GM21619 (cell line): ENCODE data around the gene CDKN1A.

Experiments used
- ATAC-seq: cut with Tn5 transposase; IDR thresholded peaks from one replicate; pipeline ENCODE4 v1.9.1; 2021; ENCODE audit not compliant: unreplicated experiment

The CDKN1A gene

DNA sequence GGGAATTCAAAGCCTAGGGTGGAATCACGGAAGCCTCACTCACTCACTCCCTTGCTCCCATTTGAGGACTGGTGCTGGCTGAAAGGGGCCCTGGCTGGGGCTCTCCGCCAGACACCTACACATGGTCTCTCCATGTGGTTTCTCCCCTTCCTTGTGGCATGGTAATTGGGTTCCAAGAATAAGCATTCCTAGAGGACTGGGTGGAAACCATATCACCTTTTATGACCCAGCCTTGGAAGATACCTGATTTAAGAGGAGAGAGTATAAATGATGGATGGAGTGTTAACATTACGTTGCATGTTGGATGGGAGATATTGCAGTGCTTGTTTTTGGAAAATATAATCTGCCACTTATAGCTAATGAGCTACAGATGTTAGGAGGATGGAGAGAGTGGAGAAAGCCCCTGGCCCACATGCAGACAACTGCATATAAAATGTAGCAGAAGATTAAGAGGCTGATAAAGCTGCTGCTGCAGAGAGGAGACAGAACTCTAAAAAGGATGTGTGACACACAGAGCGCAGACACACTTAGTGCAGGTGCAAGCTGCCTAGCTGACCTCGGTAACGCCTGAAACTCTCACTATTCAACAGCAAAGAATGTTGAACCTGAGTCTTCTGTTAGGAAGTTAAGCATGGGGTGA, 23.3 kb upstream of the CDKN1A start:
- ATAC-seq: no peak

DNA sequence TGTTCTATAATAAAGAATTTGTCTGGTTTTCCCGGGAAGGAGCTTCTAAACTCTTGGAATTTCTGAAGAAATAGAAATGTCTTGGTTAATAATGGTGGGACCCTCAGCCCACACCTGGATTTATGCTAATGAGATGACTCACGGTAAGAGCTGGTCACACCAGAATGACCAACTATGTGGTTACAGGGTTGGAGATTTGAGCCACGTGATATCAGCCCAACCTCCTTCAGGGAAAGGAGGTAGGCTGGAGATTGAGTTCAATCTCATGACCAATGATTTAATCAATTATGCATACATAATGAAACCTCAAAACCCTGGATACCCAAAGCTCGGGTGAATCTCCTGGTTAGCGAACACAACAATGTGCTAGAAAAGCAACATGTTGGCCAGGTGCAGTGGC, 22.1 kb upstream of the CDKN1A start:
- ATAC-seq: no peak

DNA sequence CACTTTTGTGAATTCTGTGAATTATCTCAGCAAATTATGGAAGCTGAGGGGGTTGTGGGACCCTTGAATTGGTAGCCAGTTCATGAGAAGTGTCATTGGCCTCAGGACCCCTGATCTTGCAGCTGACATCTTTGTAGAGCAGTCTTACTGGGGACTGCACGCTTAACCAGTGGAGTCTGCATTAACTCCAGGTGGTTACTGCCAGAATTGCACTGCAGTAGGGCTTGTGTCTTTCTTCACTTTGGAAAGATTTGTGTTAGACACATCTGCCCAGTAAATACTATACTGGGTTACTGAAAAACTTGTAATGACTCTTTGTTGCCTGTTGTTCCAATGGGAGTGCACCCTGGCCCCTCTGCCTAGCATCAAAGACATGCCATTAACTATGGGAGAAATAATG, 21.2 kb upstream of the CDKN1A start:
- no peak for ATAC-seq

DNA sequence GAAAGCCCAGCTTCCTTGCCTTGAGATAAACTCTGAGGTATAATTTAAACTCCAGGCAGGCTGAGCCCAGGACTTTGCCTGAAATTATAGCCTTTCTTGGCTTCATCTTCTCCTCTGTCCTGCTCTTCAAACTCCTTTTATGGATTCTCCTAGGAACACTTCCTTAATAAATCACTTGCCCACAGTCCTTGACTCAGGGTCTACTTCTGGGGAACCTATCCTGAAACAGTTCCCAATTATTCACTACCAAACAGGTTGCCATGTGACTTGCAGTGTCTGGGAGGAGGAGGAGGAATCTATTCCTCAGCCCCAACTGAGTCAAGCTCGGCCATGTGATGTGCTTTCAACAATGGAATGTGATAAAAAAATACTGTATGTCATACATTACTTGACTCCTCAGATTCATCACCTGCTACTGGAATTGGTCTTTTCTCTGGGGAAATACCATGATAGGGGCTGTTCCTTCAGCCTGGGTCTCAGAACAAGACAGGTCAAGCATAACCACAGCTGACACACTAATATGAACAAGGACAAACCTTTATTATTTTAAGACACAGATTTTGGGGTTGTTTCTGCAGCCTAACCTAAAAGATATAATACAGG, 20.5 kb upstream of the CDKN1A start:
- no peak for ATAC-seq

DNA sequence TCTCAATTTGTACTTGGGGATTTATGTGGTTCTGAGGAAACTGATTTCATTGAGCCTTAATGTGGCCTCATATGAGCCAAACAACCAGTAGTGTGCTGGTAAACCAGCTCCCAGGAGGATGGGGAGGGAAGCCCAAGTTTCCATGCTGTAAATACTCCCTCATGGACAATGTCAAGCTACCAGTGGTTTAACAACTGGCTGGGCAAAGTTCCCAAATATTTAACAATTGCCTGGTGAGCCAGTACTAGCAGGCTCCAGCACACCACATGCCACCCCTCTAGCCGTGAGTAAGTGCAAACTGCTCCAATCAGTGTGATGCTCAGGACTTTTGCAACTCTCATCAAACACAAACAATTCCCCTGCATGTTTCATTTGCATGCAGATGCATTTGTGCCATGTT, 19.2 kb upstream of the CDKN1A start:
- no peak for ATAC-seq

DNA sequence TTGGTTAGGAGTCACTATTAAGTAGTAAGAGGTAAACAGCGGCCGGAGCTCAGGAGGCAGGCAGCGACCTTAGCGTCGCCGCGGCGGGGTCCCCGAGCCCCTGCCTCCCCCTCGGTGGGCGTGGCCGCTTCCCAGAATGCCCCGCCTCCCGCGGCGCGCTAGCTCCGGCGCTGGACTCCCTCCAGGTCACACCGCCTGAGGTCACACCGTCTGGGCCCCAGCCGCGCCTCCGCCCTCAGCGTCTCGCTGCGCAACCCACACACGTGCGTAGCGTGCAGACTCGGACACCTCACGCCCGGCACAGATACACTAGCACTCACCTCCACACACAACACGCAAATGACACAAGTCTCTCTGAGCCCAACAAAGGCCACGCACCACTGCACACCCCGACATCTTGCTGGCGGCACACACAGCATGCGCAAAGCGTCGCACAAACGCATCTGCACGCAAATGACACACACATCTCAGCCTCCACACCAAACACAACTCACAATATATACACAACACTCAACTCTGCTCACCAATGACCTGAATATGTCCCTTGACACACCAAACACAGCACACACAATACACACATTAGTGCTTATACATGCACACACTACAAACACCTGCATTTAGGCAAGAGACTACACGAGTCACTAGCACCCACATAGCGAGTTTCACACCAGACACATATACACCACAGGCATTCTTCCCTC, 17.6 kb upstream of the CDKN1A start:
- no peak for ATAC-seq

DNA sequence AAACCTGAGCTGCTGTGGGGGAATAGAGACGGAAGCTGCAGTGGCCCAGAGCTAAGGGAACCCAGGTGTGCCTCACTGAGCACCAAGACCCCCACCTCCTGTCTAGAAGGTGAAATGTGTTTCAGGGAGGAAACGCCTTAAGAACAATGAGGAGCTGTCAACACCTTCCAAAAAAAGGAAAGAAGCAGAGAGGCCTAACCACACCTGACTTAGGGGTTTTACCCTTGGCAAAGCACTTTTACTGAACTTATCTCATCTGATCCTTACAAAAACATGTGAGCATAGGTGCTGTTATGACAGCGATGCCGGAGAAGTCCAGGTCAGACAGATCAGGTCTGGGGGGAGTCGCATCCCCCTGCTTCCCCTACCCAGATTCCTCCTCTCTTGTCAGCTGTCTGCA, 16.1 kb upstream of the CDKN1A start:
- ATAC-seq: no peak

DNA sequence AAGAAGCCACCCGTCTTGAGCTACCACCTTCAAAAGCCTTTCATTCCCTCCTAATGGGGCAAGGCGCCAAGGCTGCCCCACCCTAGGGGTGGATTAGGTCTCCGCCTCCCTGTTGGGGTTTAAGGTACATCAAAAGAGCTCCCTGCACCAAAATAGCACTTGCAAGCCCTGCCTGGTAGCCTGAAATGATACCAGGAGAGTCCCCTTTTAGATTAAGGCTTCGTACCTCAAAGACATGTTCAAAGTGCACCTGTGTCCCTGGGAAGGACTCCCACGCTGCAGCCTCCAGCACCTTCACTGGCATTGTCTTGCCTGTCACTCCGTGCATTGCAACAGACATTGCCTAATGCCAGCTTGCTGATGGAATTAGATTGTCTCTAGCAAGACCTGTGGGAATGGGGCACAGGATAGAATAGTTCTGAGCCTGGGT, 15.7 kb upstream of the CDKN1A start:
- no peak for ATAC-seq

DNA sequence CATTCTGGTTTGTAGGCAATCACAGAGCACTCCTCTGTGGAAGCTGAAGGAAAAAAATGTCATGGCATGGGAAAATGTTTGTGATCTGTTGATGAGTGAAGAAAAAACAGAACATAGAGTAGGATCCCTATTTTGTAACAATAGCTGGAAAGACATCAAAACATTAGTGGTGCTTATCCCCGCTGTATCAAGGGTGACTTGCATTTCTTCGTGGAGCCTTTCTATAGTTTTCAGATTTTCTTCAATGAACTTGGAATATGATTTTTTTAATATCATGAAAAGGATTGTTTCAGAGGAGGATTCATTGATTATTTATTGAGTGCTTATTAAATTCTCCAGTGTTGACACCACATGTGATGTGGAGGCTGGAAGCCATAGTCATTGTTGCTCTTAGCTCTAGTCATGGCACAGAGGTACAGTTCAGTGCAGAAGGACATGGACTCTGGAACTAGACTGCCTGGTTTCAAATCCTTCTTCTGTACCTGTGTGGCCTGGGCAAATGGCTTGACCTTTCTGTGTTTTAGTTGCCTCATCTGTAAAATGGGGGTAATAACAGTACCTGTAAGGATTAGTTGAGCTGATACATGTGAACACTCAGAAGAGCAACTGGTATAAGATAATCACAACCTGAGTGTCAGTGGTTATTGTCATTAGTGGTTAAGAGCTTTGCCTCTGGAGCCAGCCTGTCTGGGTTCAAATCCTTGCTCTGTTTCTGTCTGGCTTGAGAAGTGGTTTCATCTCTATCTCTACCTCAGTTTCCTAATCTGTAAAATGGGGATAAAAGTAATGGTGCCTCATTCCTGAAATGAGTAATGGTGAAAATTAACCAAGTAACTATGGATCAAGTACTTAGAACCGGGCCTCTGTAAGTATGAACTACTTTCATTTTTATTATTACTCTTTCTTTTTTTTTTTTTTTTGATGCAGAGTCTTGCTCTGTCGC, 14.7 kb upstream of the CDKN1A start:
- no peak for ATAC-seq

DNA sequence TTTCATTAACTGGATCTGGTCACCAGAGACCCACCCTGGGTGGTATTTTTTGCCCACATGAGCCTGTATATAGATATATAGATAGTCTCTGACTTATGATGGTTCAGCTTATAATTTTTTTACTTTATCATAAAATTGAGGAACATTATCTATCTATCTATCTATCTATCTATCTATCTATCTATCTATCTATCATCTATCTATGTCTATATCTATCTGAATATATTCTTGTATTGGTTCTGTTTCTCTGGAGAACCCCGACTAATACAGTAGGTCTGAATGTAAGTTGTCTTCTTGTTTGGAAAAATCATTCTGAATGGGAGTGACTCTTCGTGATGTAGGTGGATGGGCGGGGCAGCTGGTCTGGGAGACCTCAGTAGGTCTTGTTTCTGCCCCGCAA, 13.3 kb upstream of the CDKN1A start:
- no peak for ATAC-seq

DNA sequence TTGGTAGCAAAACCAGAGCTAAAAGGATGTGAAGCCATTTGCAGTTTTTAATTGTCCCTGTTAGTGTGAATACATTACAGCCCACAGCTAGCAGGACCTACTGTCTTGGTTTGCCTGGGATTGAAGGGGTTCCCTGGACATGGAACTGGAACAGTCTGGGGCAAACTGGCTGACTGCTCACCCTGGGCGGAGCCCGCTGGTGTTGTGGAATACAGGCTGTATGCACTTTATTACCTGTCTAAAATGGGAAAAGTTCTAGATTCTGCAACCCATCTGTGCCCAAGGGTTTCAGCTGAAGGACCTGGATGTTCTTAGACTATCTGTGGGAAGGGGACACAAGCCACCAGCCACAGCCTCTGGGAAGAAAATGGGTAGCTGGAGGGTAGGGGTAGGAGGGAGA, 12.2 kb upstream of the CDKN1A start:
- ATAC-seq: no peak

DNA sequence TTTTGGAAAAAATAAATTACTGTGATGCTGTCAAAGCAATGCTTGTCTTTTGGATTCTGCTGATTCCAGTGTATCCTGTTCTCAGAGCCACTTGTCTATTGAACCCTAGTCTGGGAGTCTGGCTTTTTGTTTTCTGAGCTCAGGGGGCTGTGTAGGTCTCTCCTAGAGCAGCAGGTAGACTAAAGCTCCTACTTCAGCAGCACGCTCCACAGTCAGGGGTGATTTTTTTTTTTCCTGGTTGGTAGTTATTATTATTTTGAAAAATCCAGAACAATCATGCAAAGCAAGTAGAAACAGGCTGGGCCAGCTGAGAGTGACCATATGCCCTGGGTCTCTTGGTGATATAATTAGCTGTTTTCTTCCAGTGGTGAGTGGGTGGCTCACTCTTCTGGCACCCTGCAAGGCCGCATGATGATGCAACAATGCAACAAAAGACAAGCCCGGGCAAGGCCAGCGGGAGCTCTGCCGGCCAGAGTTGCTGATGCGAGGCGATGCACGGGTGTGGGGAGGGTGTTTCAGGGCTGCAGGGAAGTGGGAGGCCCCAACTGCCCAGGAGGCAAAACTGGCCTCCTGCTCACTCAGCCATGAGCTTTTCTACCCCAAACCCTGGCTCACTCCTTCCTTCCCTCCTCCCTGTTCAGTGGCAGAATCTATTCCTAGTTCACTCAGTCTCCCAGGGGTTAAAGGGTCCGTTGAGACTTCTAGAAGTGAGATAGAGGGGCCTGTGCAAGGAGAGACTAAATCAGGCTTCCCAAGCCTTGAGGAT, 11.5 kb upstream of the CDKN1A start:
- peak; percentile 77 for ATAC-seq

DNA sequence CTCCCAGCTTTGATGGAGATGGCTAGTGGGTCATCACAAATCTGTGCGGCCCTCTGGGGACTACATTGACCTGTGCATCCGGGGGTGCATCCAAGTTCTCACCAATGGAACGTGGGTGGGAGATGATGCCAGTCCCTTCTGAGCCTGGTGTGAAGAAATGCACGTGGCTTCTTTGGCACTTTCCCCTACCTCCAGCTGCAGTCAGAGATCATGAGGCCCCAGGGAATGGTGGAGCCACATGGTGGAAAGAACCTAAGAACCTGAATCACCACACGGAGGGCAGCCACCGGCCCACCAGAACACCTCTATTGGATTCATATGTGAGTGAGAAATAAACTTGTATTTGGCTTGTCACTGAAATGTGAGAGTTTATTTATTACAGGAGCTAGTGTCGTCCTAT, 9.9 kb upstream of the CDKN1A start:
- ATAC-seq: no peak

DNA sequence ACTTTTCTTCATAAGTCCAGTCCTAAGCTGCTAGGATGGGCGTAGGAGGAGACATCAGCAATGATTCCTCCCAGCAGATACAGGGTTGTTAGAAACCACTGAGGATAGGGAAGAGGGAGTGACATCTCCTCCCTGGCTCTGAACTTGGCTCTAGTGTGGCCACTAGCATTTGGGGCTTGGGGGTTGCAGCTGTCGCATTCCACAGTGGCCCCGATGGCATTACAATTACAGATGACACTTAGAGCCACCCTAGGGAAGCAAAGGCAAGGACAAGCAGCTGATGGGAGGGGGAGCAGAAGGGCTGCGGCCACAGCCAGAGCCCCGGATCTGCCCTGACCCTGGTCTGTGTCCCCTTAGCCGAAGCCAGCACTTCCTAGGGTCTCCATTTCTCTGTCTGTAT, 9.5 kb upstream of the CDKN1A start:
- no peak for ATAC-seq

DNA sequence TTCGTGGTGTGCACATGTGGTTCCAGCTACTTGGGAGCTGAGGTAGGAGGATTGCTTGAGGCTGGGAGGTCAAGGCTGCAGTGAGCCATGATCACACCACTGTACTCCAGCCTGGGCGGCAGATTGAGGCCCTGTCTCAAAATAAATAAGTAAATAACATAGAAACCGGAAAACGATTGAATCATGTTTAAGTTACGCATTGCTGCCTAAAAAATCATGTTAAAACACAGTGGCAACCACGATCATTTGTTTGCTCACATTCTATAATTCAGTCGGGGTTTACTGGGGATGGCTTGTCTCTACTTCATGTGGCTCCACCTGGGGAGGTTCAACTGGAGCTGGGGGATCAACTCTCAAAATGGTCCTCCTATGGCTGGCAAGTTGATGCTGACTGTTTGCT, 8.2 kb upstream of the CDKN1A start:
- no peak for ATAC-seq

DNA sequence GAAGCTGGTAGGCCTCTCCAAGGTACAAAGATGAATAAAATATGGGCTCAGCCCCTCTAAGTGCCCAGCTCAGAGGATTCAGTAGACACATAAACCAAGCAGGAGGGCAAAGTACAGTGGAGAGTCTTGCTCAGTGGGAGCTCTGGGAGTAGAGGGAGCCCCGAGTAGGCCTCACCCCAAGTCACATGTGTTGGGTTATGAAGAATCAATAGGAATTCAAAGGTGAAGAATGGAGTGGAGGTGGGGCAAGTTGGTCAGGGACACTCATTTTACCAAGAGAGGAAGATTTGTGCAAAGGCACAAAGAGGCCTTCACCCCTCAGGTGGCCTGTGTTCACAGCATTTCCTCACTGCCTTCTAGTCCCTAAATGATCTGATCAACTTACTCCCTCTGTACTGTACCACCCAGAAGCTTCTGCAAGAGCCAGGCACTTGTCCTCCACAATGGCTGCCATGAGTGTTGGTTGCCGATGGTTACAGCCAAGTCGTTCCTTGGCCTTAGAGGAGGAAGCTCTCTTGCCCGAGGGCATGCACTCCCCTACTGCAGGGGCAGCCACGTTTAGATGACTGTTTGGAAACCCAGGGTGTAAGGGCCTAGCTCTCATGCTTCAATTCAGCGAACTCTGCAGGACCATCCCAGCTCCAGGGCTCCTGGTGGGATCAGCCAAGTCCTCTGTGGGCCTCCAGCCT, 6.7 kb upstream of the CDKN1A start:
- no peak for ATAC-seq

DNA sequence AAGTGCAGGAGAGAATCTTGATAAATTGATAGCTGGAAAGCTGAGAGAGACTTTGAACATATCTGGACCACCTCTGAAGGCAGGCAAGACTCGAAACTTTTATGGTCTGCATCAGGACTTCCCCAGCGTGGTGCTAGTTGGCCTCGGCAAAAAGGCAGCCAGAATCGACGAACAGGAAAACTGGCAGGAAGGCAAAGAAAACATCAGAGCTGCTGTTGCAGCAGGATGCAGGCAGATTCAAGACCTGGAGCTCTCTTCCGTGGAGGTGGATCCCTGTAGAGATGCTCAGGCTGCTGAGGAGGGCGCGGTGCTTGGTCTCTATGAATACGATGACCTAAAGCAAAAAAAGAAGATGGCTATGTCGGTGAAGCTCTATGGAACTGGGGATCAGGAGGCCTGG, 4.6 kb upstream of the CDKN1A start:
- ATAC-seq: no peak

DNA sequence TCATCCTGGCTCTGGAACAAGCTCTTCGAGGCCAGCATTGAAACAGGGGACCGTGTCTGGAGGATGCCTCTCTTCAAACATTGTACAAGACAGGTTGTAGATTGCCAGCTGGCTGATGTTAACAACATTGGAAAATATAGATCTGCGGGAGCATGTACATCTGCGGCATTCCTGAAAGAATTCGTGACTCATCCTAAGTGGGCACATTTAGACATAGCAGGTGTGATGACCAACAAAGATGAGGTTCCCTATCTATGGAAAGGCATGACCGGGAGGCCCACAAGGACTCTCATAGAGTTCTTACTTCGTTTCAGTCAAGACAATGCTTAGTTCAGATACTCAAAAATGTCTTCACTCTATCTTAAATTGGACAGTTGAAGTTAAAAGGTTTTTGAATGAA, 3.6 kb upstream of the CDKN1A start:
- ATAC-seq: no peak

DNA sequence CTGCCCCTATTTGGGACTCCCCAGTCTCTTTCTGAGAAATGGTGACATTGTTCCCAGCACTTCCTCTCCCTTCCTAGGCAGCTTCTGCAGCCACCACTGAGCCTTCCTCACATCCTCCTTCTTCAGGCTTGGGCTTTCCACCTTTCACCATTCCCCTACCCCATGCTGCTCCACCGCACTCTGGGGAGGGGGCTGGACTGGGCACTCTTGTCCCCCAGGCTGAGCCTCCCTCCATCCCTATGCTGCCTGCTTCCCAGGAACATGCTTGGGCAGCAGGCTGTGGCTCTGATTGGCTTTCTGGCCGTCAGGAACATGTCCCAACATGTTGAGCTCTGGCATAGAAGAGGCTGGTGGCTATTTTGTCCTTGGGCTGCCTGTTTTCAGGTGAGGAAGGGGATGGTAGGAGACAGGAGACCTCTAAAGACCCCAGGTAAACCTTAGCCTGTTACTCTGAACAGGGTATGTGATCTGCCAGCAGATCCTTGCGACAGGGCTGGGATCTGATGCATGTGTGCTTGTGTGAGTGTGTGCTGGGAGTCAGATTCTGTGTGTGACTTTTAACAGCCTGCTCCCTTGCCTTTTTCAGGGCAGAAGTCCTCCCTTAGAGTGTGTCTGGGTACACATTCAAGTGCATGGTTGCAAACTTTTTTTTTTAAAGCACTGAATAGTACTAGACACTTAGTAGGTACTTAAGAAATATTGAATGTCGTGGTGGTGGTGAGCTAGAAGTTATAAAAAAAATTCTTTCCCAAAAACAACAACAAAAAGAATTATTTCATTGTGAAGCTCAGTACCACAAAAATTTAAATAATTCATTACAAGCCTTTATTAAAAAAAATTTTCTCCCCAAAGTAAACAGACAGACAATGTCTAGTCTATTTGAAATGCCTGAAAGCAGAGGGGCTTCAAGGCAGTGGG, 2.1 kb upstream of the CDKN1A start:
- no peak for ATAC-seq
